Spleen (tissue), 11 donors: ENCODE measurements around the gene ETV6. TPM values are rescaled to one million over a fixed set of nuclear protein-coding genes. Genes with fewer than 3 reads are reported as not detected.

ENCODE experiments used
- DNase-seq: peaks from one replicate; pipeline ENCODE4 v3.0.0-alpha.2; 2020
- H3K27ac ChIP-seq, 8 donors: fragments of 200-600 bp; sonication (generic) in 7 of 8; 1 replicate in 4 of 8; 2 replicates in 4 of 8; pipeline versions ENCODE4 v1.5.0 to v1.8.0; 2016 to 2021; ENCODE audit warnings: inconsistent platforms in 4 of 8, mild to moderate bottlenecking in 4 of 8, moderate library complexity in 1 of 8
- H3K27me3 ChIP-seq, 7 donors: fragments of 200-600 bp; sonication (generic) in 6 of 7; replicated peaks in 1 of 7; 1 replicate in 4 of 7; 2 replicates in 3 of 7; pipeline versions ENCODE4 v1.5.0 to v1.8.0; 2016 to 2021; ENCODE audit warnings: inconsistent platforms in 3 of 7, mild to moderate bottlenecking in 1 of 7
- H3K36me3 ChIP-seq, 6 donors: fragments of 200-600 bp; sonication (generic) in 5 of 6; 1 replicate in 4 of 6; 2 replicates in 2 of 6; pipeline versions ENCODE4 v1.5.0 to v1.8.0; 2016 to 2021; ENCODE audit warnings: inconsistent platforms in 2 of 6
- H3K4me1 ChIP-seq, 6 donors: fragments of 200-600 bp; sonication (generic) in 5 of 6; 1 replicate in 3 of 6; 2 replicates in 3 of 6; pipeline versions ENCODE4 v1.5.0 to v1.8.0; 2016 to 2021; ENCODE audit warnings: inconsistent platforms in 3 of 6
- H3K4me3 ChIP-seq, 8 donors: fragments of 200-600 bp; sonication (generic) in 7 of 8; 1 replicate in 4 of 8; 2 replicates in 4 of 8; pipeline versions ENCODE4 v1.5.0 to v1.8.0; 2016 to 2021; ENCODE audit warnings: inconsistent platforms in 4 of 8, mild to moderate bottlenecking in 4 of 8, moderate library complexity in 2 of 8
- H3K9me3 ChIP-seq, 8 donors: fragments of 200-600 bp; sonication (generic) in 7 of 8; 1 replicate in 4 of 8; 2 replicates in 4 of 8; pipeline versions ENCODE4 v1.5.0 to v1.8.0; 2016 to 2021; ENCODE audit warnings: inconsistent platforms in 4 of 8
- CTCF ChIP-seq, 11 experiments: fragments of 200-600 bp in 7 of 11; fragments of 450-650 bp in 4 of 11; sonication (generic) in 4 of 11; IDR thresholded peaks in 8 of 11; conservative IDR thresholded peaks in 3 of 11; 1 replicate in 7 of 11; 2 replicates in 4 of 11; pipeline versions ENCODE4 v1.4.0 to v1.8.0; 2016 to 2021; ENCODE audit warnings: antibody characterized with exemption in 11 of 11, inconsistent platforms in 4 of 11, mild to moderate bottlenecking in 1 of 11
- POLR2A ChIP-seq, 3 donors: fragments of 450-650 bp; IDR thresholded peaks; one replicate each; pipeline ENCODE4 v1.5.1; 2017; ENCODE audit warnings: antibody characterized with exemption in 3 of 3, mild to moderate bottlenecking in 1 of 3
- POLR2AphosphoS5 ChIP-seq, 3 donors: sonication (generic); formaldehyde crosslinking; IDR thresholded peaks; one replicate each; pipeline ENCODE4 v1.5.1; 2017; ENCODE audit warnings: antibody characterized with exemption in 3 of 3
- WGBS, 5 donors: extraction: QIAGEN DNeasy Blood & Tissue Kit in 3 of 5; methylation state at CpG; one replicate each; pipeline versions ENCODE4 v1.1.5 to v1.1.7; 2013 to 2018; 5-methylcytosine and 5-hydroxymethylcytosine counted together
- intact Hi-C: fragments of 100-400 bp; cut with DNase I; formaldehyde crosslinking; loops from one replicate; pipeline ENCODE4 v1.15.0; 2023; ENCODE audit warnings: low total_unique reads
- polyA plus RNA-seq, 3 donors: library from polyadenylated mRNA; stranded (reverse); fragments of 200-250 nt; gene quantifications; one replicate each; pipeline ENCODE4 v1.2.1, GENCODE V29; 2013
- total RNA-seq, 7 donors: library from RNA; depleted of rRNA in 3 of 7; stranded (reverse); fragments of >200 nt in 3 of 7; fragmentation: NEBNext Ultra II Directional in 4 of 7; extraction: Animal tissue kit (Norgen Biotek cat#: 25700) in 4 of 7; gene quantifications; one replicate each; pipeline versions ENCODE4 v1.1.0 to v1.2.1, GENCODE V29; 2016 to 2021
- donor health status: healthy with polysubstance abuse.
- donor health status: DM: no; HTN: no; CAD: no; lungs with moderate emphysema.
- donor health status: DM: no; HTN: no; CAD: no.
- donor health status: Bipolar disorder and iron deficiency.
- donor health status: healthy.
- donor health status: DM: no; HTN: no; CAD: no.
- donor health status: DM: yes; HTN: yes; CAD: no.

The ETV6 gene
- total and polyA plus RNA-seq, 10 donors = 7.2 to 116 (median 57.8) TPM

GRCh38 chr12:11856971-11857370 is 207.5 kb downstream of the ETV6 start:
- Histone ChIP-seq H3K4me1 (peaks cover 28 to 68% (median 49%) of the 10 kb centered on the region in 6 donors), H3K27me3 (no peaks in the 10 kb centered on the region), H3K27ac (peak overlapping the region in 5 of 8 donors; percentile 62 to 78 (median 72)), H3K4me3 (no peak overlapping the region), H3K36me3 (peaks cover 0 to 94% (median 27%) of the 10 kb centered on the region in 6 donors), H3K9me3 (no peaks in the 10 kb centered on the region)
- intact Hi-C loops = no loop called here
- DNase-seq = no peak
- TF ChIP-seq CTCF (IDR thresholded peaks at IDR 0.05 in 8 of 11, conservative IDR thresholded peaks at IDR 0.05 in 3 of 11) = no peak
- no peak for TF ChIP-seq POLR2AphosphoS5 (IDR thresholded peaks at IDR 0.05)
- 49 to 78% (median 70%) methylated on average over 7 of the region's 7 CpGs for WGBS, 5 donors

GRCh38 chr12:11859705-11860425 is 210.4 kb downstream of the ETV6 start:
- TF ChIP-seq POLR2A (IDR thresholded peaks at IDR 0.05) (no peak), CTCF (IDR thresholded peaks at IDR 0.05 in 8 of 11, conservative IDR thresholded peaks at IDR 0.05 in 3 of 11) (no peak), POLR2AphosphoS5 (IDR thresholded peaks at IDR 0.05) (no peak)
- Histone ChIP-seq H3K36me3 (peaks cover 0 to 91% (median 10%) of the 10 kb centered on the region in 6 donors), H3K27ac (peak overlapping the region in 1 of 8 donors; percentile 40), H3K9me3 (peaks cover 0 to 3% (median 0%) of the 10 kb centered on the region in 8 donors), H3K4me3 (no peak overlapping the region), H3K27me3 (no peaks in the 10 kb centered on the region), H3K4me1 (peaks cover 37 to 79% (median 60%) of the 10 kb centered on the region in 6 donors)
- intact Hi-C loops = no loop called here
- no peak for DNase-seq
- WGBS, 5 donors = 82 to 92% (median 89%) methylated on average over 17 of the region's 17 CpGs

- peak in 1 of 3 donors; percentile 40 for TF ChIP-seq POLR2AphosphoS5 (IDR thresholded peaks at IDR 0.05)
- TF ChIP-seq POLR2A (IDR thresholded peaks at IDR 0.05) = no peak
- H3K36me3 ChIP-seq = peaks cover 0 to 85% (median 12%) of the 10 kb centered on the region in 6 donors
- WGBS, 5 donors = 52 to 70% (median 53%) methylated on average over 5 of the region's 5 CpGs
- H3K4me3 ChIP-seq = no peak overlapping the region
- peaks cover 3 to 14% (median 11%) of the 10 kb centered on the region in 8 donors for H3K9me3 ChIP-seq
- DNase-seq = no peak
- peaks cover 22 to 64% (median 46%) of the 10 kb centered on the region in 6 donors for H3K4me1 ChIP-seq
- intact Hi-C loops = no loop called here
- peak overlapping the region; percentile 33 to 81 (median 78) for H3K27ac ChIP-seq
- H3K27me3 ChIP-seq = no peaks in the 10 kb centered on the region
Measured at GRCh38 chr12:11861155-11861863, 211.8 kb downstream of the ETV6 start.

- Histone ChIP-seq H3K36me3 (peaks cover 0 to 84% (median 9%) of the 10 kb centered on the region in 6 donors), H3K27me3 (no peaks in the 10 kb centered on the region), H3K9me3 (peaks cover 4 to 20% (median 17%) of the 10 kb centered on the region in 8 donors), H3K4me3 (no peak overlapping the region), H3K27ac (peak overlapping the region; percentile 33 to 81 (median 78)), H3K4me1 (peaks cover 20 to 57% (median 40%) of the 10 kb centered on the region in 6 donors)
- TF ChIP-seq POLR2AphosphoS5 (IDR thresholded peaks at IDR 0.05) (no peak), POLR2A (IDR thresholded peaks at IDR 0.05) (no peak), CTCF (IDR thresholded peaks at IDR 0.05 in 8 of 11, conservative IDR thresholded peaks at IDR 0.05 in 3 of 11) (no peak)
- WGBS, 5 donors = 77 to 92% (median 82%) methylated on average over 7 of the region's 7 CpGs
- intact Hi-C loops = no loop called here
- no peak for DNase-seq
Measured at GRCh38 chr12:11861864-11862600, 212.6 kb downstream of the ETV6 start.
